SK-N-SH (cell line): ENCODE measurements around the gene PPP2R2B.

ENCODE experiments used
- EP300 ChIP-seq, 2 experiments: IDR thresholded peaks; 2 replicates each; pipeline versions ENCODE4 v1.4.0 to v1.6.1; 2012; ENCODE audit warnings: borderline replicate concordance in 1 of 2, low read depth in 1 of 2, low read length in 1 of 2
- EZH2phosphoT487 ChIP-seq: fragments of 200-600 bp; sonication (generic); IDR thresholded peaks from 2 replicates; pipeline ENCODE4 v1.6.1; 2017; ENCODE audit warnings: low read depth, mixed run types, mild to moderate bottlenecking, antibody characterized with exemption, moderate library complexity, borderline replicate concordance
- RAD21 ChIP-seq: IDR thresholded peaks from 2 replicates; pipeline ENCODE4 v1.6.1; 2012; ENCODE audit warnings: mild to moderate bottlenecking, low read length
- TAF1 ChIP-seq: IDR thresholded peaks from 2 replicates; pipeline ENCODE4 v1.6.1; 2012; ENCODE audit warnings: low read depth, mild to moderate bottlenecking, low read length, moderate library complexity, borderline replicate concordance
- TF ChIP-seq, protein P1 (sequence below): fragments of 200-600 bp; sonication (generic); IDR thresholded peaks from 2 replicates; pipeline ENCODE4 v1.6.1; 2017; ENCODE audit warnings: antibody characterized with exemption, mild to moderate bottlenecking, moderate library complexity

- TF ChIP-seq, protein P1, sequence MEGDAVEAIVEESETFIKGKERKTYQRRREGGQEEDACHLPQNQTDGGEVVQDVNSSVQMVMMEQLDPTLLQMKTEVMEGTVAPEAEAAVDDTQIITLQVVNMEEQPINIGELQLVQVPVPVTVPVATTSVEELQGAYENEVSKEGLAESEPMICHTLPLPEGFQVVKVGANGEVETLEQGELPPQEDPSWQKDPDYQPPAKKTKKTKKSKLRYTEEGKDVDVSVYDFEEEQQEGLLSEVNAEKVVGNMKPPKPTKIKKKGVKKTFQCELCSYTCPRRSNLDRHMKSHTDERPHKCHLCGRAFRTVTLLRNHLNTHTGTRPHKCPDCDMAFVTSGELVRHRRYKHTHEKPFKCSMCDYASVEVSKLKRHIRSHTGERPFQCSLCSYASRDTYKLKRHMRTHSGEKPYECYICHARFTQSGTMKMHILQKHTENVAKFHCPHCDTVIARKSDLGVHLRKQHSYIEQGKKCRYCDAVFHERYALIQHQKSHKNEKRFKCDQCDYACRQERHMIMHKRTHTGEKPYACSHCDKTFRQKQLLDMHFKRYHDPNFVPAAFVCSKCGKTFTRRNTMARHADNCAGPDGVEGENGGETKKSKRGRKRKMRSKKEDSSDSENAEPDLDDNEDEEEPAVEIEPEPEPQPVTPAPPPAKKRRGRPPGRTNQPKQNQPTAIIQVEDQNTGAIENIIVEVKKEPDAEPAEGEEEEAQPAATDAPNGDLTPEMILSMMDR, result no peak
- TF ChIP-seq EP300 (IDR thresholded peaks at IDR 0.05; ENCODE audit: borderline replicate concordance in 1 of 2, low read depth in 1 of 2, low read length in 1 of 2) (peak in 1 of 2 experiments; percentile 41; a peak in 1 of 4 replicates), TAF1 (no peak), EZH2phosphoT487 (no peak), RAD21 (no peak)
Measured at GRCh38 chr5:146744068-146744745, 134.3 kb downstream of the PPP2R2B start.
